Activated T-cell treated with anti-CD3 and anti-CD28 coated beads, Interleukin-2, amount 50 U/mL, for 1 hour (primary cell): ENCODE measurements around the gene STK32C.
A peak's percentile ranks its signal among the peaks of the same experiment; 100 is the strongest.
"Not testable (repeated sequence)": the region's sequence is repeated elsewhere in the genome, so short reads cannot be mapped to it uniquely, and the experiment has no call there.

ENCODE experiments used
- DNase-seq: peaks from one replicate; pipeline ENCODE4 v3.0.0-alpha.2; 2020

The STK32C gene

DNA sequence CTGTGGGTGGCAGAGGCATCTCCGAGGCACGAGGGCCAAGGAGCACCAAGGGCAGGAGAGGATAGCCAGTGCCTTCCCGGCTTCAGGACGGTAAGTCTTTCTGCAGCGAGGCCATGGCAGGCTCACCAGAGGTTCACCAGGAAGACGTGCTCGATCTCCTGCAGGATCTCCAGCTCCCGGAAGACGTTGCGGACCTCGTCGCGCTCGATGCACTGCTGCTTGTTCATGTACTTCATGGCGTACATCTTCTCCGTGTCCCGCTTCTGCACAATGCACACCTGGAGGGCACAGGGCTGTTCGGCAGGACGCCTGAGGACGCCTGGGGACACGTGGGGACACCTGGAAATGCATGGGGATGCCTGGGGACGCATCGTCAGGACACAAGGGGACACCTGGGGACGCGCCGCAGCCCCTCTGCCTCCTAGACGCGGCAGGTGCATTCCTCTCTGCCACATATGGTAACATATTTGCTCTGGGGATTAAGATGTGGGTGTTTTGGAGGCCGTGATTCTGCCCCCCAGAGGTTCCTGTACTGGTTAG lies 79.8 kb downstream of the STK32C start:
- DNase-seq = no peak

DNA sequence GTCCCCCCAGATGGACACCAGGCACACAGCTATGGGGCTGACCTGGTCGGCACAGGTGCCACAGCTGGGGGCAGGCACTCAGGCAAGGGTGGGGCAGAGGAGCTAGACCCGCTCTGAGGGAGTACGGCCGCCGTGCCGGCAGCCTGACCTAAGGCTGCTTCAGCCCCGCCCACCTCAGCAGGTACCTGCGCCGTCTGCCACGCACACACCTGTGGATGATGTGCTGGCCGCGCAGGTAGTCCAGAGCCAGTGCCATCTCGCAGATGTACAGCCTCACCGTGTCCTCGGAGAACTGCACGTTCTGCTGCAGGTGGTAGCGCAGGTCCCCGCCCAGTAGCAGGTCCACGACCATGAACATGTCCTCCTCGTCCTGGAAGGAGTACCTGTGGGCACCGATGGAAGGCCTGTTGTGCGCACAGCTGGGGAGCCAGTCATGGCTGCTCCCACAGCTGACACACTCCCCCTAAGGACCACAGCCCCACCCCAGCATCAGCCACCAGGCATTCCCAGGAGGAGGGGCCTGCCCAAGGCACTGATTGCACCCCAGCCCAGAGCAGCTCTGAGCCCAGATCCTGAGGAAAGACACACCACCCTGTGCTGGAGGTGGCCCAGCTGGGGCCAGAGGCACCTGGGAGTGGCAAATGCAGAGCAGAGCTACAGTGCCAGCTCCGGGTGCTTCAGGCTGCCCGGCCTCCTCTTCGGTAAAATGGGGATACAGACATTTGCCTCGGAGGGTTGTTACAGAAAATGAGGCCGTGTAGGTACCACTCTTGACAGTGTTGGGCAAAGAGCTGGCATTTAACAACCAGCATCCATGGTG lies 81.0 kb downstream of the STK32C start:
- DNase-seq = no peak

DNA sequence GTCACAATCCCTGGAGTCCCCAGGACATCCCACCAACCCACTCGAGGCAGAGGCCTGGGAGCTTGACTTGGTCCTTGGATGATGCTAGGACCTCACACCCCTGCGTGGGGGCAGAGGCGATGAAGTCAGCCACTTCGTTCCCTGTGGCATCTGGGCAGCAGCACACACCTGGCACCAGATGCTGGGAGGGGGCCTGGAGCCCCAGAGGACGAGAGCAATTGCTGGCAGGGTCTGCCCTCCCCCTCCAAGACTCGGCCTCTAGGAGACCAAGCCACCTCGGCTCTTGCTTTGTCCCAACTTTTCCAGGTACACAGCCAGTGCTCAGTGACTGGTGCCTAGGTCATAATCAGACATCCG lies 81.9 kb downstream of the STK32C start:
- DNase-seq = no peak

DNA sequence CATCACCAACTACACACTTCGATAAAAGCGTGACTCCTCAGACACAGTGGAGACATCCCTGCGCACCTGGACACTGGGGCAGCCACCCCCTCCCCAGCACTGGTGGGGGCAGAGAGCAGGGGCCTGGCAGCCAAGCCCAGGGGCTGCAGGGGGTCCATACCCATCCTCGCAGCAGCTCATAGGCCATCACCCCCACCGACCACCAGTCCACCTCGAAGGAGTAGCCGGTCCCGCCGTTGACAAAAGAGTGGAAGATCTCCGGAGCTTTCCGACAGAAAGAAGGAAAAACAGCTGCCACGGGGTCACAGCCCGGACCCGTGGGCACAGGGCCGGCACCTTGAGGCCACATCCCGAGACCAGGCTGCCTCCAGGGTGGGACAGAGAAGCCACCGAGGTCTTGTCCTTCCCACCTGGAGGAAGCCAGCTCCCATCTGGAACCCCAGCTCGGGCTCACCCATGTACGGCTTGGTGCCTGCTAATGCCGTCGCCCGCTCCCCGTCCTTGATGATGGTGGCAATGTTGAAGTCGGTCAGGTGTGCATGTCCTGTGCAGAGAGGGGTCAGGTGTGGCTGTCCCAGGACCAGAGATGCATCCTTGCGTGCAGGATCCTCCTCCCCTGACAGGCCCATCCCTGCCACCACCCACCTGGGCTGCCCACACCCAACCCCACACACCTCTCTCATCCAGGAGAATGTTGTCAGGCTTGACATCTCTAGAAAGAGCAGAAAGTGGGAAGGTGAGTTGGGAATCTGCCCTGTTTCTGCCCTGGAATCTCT lies 82.5 kb downstream of the STK32C start:
- DNase-seq = no peak

DNA sequence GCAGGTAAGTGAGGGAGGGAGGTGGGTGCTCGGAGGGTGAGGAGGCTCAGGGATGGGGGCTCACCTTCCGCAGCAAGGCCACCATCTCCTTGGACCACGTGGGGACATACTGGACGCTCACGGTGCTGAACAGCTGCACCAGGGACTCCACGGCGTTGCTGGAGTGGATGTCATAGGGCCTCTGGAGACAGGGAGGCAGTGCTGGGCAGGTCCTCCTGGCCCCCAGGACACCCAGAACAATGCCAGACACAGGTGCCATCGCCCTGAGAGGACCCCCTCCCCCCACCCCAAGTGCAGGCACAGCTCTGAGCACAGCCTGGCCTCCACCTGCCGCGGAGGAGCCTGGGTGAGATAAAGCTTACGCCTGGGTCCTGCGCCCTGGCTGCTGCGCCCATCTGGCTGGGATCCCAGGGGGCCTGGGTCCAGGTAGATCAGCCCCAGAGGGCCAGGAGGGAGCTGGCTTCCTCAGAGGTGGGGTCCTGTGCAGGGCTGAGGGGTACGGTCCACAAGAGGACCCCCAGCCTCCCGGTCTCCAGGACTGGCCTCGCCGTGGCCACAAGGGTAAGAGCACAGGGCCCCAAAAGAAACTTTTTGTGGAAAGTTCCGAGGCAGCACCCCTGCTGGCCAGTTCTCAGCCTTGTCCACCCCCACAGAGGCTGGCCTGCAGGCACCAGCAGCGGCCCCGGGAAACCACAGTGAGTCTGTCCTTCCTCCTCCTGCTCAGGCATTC lies 83.2 kb downstream of the STK32C start:
- no peak for DNase-seq

DNA sequence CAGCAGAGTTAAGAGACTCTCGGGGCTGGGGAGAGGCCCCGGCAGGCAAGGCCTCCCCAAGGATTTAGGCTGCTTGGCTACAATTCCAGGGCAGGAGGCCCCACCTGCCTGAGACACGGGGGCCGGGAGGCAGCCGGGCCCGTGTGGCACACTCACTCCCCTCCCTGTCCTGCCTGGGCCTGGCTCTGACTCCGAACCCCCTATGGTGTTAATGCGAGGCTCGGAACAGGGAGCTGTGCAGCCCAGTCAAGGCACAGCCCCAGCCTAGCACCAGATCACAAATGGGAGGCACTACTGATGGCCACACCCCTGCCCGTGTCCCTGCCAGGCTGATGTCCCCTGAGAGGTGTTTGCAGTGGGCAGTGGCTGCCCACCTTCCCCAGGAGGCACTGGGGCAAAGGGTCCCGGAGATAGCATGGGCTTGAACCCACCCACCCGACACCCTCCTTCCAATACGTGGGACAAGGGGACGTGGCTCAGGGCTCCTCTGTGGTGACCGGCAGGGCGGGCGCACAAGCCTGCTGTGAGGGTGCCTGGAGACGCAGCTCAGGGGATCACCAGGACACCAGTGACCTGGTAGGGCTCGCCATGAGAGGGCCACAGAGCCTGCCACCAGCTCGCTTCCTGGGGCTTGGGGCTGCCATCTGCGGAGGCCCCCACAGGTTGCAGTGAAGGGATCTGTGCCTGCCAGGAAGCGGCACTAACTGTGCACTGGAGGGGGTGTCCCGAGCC lies 84.0 kb downstream of the STK32C start:
- DNase-seq = no peak

DNA sequence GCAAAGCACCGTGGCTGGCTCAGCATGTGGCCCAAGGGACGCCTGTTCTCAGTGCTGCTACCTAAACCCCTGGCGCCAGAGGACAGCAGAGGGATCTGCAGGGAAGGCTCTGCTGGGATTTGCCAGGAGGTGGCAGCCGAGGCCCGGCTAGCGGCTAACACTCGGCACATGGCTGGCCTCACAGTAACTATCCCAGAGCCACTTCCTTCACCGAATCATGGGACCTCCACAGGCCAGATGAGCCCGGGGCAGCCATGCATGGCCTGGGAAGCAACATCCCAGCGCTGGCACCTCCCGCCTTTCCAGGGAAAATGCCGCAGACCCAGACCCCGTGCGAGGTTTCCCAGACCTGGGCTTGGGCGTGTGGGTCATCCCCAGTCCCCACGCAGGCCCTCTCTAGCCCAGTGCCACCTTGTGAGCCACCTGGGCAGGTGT lies 84.6 kb downstream of the STK32C start:
- peak; percentile 62 for DNase-seq

DNA sequence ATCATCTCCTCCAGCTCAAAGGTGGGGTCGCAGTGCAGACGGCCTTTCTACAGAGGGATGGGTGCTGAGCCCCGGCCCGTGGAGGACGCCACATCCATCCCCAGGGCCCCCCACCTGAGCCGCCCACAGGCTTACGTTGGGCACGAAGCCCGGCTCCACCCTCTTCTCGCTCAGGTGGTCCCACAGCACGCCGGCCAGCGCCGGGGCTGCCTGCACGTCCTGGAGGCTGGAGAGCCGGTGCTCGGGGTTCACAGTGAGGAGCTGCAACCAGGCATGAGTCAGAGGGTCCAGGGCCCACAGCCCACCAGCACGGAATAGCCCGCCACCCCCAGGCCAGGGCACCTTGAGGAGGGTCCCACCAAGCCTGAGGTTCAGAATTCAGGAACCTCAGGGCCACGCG lies 85.0 kb downstream of the STK32C start:
- no peak for DNase-seq

DNA sequence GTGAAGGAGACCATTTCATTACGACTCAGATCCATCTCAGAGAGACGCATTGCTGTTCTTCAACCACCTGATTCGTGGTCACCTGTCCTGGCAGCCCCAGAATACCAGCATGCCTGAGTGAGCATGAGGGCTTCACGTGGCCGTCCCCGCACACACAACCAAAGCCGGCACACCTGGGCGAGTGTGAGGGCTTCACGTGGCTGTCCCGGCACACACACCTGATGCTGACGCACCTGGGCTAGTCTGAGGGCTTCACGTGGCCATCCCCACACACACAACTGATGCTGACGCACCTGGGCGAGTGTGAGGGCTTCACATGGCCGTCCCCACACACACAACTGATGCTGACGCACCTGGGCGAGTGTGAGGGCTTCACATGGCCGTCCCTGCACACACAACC lies 86.8 kb downstream of the STK32C start:
- DNase-seq = not testable (repeated sequence)

DNA sequence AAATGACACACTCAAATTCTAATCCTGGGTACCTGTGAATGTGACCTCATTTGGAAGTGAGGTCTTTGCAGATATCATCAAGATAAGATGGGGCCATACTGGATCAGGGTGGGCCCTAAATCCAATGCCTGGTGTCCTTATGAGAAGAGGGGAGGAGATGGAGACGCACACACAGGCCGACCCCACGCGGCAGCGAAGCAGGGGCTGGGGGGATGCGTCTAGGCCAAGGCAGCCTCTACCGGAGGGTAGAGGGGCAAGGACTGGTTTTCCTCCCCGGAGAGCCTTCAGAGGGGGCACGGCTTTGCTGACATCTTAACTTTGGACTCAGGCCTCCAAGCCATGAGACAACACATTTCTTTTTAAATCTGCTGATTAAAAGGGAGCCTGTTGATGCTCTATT lies 87.7 kb downstream of the STK32C start:
- no peak for DNase-seq

DNA sequence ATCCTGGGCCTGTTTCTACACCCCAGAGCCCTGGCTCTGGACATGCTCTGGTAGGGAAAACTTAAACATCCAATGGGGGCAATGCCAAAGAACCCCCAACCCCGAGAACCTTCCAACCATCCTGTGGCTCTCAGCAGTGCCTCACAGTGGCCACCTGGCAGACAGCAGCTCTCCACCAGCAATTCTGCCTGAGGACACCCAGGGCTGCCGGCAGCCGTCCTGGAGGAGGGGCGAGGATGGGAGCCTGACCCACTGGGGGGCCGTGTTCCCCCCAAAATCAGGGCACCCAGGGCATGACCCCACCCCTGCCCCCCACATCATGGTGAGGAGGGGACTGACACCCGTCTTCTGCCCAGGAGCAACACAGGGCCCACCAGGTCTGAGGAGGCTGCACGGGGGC lies 88.3 kb downstream of the STK32C start:
- no peak for DNase-seq

DNA sequence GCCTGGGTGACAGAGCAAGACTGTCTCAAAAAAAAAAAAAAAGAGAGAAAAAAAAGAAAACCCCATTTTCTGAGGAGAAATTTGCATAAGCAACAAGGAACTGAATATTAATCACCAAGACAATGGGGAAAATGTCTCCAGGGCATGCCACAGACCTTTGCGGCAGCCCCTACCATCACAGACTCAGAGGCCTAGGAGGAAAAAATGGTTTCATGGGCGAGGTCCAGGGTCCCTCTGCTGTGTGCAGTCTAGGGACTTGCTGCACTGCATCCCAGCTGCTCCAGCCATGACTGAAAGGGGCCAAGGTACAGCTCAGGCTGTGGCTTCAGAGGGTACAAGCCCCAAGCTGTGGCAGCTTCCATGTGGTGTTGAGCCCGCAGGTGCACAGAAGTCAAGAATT lies 91.3 kb downstream of the STK32C start:
- not testable (repeated sequence) for DNase-seq

DNA sequence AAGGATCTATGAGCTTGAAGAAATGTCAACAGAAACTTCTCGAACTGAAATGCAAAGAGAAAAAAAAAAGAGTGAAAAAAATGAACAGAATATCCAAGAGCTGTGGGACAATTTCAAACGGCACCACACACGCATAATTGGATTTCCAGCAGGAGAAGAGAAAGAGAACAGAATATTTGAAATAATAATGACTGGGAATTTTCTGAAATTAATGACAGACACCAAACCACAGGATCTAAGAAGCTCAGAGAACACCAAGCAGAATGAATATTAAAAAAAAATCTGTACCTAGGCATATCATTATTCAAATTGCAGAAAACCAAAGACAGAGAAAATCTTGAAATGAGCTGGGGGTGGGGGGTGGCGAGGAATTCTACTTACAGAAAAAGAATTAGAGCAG lies 93.8 kb downstream of the STK32C start:
- no peak for DNase-seq

DNA sequence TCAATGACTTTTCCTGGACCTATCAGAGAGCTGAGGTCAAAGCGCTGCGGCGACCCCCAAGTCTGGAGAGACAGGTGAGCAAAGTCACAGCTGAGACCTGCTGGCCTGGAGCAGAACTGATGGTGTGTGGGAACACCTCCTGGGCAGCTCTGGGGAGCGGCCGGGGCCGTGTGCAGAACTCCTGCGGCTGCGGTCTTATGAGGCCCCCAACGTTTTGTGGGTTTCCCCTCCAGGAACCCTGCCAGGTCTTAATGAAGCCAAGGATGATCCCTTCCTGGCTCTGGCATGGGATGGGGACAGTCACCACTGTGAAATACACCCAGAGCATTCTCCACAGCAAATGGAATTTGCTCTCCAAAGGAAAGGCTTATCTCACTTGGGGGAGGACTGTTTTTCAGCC lies 94.9 kb downstream of the STK32C start:
- DNase-seq = no peak

DNA sequence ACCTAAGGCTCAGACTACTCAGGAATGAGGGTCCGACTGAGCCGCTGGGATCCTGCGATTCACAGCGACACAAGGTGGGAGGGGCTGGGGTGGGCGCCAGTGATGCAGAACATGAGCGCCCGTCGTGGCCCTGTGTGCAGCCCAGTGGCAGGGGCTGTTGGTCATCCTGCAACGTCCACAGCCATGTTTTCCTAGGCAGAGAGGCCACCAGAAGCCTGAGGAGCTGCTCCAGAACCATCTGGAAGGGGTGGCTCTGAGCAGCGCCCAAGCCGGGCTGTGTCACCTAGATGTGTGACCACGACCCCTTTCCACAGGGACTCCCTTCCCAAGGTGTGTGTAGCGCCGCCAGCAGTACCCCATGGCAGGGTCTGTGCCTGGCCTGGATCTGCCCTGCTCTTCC lies 96.5 kb downstream of the STK32C start:
- DNase-seq = no peak

DNA sequence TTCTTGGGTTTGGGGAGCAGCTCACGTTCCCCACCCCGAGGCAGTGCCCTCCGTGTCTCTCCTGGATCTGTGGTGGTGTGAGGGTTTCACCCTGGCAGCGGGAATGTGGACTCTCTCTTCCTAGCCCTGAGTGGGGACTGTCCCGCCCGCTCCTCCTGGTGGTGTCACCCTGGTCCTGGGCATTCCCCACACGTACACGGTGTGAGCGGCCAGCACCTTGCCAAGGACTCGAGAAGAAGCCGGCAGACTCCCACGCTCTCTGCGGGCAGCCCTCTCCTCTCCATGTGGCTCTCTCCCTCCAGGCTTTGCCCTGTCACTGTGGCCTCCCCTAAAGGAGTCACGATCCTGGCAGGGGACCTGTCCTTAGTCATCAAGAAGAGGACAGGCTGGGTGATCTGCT lies 97.0 kb downstream of the STK32C start:
- no peak for DNase-seq

DNA sequence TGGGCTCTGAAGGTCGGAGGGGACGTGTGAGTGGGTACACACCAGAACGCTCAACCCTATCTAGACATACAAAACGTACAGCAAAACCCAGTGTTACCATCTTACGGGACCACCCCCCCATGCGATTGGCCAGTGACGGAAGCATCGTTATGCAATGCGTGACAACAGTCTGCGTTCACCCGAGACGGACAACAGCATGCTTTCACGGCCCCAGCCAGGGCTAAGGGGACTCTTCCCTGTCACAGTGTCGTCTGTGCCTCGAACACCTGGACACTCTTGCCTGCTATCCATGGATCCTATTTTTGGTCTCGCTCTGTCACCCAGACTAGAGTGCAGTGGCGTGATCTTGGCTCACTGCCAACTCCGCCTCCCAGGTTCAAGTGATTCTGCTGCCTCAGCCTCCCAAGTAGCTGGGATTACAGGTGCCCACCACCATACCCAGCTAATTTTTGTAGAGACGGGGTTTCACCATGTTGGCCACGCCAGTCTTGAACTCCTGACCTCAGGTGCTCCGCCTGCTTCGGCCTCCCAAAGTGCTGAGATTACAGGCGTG lies 97.7 kb downstream of the STK32C start:
- no peak for DNase-seq

DNA sequence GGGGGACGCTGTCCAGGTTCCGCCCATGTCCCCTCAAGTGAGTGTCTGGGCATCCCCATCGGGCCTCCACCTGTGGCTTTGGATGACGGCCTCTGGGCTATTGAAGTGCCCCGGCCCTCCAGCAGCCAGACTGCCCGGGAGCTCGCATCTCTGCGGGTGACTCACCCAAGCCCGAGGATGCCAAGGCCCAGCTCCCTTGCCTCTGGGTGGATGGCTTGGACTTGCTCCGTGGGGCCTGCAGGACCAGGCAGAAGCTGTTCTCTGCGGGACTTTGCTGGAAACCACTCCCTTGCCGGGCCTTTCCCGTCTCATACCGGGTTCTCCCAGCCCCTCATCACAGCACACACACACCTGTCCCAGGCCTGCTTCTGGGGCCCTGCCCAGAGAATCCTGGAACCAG lies 98.6 kb downstream of the STK32C start:
- DNase-seq = no peak

DNA sequence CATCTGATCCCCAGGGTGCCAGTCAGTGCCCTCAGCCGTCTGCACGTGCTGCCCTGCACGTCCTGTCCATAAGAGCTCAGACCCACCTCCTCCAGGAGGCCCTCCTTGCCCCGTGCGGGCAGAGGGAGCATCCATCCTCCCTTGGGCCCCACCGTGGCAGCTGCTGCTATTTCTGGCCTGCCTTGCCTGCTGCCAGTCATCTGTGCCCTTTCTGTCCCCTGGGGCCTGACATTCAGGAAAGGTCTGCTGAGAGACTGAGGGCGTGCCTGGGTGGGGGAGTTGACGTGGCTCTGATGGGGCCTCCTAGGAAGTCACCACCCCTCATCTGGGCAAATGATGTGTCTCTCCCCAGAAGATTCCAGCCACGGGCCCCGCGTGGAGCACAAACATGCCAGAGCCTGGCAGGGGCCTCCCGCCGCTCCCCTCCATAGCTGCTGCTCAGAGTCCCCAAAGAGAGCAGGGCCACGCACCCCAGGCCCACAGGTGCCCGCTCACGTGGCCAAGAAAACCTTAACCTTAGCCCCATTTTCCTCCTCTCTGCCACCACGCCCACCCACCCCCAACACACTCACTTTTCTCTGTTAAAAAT lies 99.2 kb downstream of the STK32C start:
- no peak for DNase-seq

DNA sequence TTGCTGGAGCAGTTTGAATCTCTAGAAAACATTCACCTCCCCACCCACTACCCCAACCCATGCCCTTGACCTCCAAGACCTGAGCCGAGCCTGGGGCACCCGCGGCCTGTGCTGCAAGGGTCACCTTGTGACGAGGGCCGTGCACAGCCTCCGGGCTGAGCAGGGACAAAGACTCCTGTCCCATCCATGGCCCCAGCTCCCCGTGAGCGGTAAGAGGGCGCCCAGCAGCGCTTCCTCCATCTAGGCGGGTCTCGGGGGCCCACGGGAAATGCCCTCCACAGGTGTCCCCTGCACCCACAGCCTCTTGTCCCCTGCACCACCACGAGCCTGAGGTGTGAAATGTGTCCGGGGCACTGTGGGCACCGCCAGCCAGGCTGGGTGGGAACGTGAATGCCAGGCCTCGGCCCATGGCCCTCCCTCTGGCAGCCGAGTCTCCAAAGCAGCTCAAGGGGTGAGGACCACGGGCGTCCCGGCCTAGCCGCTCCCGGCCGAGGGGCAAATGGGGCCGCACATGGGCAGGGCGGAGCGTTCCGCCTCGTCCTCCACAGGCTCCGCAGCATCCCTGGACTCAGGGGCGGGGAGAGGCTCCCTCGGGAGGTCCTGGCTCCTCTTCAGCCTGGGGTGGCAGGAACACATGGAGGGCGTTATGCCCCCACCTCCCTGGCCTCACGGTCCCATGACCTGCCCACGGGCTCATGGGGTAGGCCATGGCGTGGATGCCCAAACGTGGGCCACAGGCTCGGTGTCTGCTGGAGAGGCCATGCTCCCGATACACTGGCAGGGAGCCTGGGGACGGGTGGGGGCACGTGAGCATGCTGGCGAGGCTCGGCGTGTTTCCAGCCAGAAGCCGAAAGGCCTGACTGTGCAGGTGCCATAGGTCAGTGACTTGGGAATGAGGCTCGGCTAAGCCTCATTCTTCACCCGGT lies 100.0 kb downstream of the STK32C start:
- no peak for DNase-seq
